ENCODE measurements around the gene DDX19B. TPM values are rescaled to one million over a fixed set of nuclear protein-coding genes. Genes with fewer than 3 reads are reported as not detected.

The DDX19B gene
- total RNA-seq, 3 donors from 2014 or later (not counting 1 experiment from before 2014, with no cell fraction given): 39.9 to 52.6 (median 48.8) TPM

- H3K27me3 Mint-ChIP-seq (ENCODE audit: low read depth in 2 of 2): no peaks in the 10 kb centered on the region
- H3K9me3 ChIP-seq (ENCODE audit: control insufficient read depth, insufficient read depth, low read length): no peaks in the 10 kb centered on the region
- H3K4me1 ChIP-seq (ENCODE audit: control insufficient read depth, insufficient read depth, low read length): peaks cover 19% of the 10 kb centered on the region
- ATAC-seq: no peak
- TF ChIP-seq, protein P1, sequence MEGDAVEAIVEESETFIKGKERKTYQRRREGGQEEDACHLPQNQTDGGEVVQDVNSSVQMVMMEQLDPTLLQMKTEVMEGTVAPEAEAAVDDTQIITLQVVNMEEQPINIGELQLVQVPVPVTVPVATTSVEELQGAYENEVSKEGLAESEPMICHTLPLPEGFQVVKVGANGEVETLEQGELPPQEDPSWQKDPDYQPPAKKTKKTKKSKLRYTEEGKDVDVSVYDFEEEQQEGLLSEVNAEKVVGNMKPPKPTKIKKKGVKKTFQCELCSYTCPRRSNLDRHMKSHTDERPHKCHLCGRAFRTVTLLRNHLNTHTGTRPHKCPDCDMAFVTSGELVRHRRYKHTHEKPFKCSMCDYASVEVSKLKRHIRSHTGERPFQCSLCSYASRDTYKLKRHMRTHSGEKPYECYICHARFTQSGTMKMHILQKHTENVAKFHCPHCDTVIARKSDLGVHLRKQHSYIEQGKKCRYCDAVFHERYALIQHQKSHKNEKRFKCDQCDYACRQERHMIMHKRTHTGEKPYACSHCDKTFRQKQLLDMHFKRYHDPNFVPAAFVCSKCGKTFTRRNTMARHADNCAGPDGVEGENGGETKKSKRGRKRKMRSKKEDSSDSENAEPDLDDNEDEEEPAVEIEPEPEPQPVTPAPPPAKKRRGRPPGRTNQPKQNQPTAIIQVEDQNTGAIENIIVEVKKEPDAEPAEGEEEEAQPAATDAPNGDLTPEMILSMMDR (IDR thresholded peaks at IDR 0.05): no peak
- DNase-seq: no peak
- H3K27ac Mint-ChIP-seq: peak overlapping the region; percentile 95 to 98
- no peaks in the 10 kb centered on the region for H3K27me3 ChIP-seq (ENCODE audit: control insufficient read depth, insufficient read depth, low read length)
- peak overlapping the region; percentile 98 for H3K27ac ChIP-seq (ENCODE audit: low read length)
- intact Hi-C loops (cut with micrococcal nuclease): loop anchor here (1.0 to 2.0 kb wide), 4 partner anchors 47 to 178 kb away; partner anchors contain the start of genes AARS1 and DDX19B
- H3K4me1 Mint-ChIP-seq: peaks cover 16 to 19% of the 10 kb centered on the region in 2 donors
- peak overlapping the region; percentile 84 for H3K4me3 ChIP-seq (ENCODE audit: low read length)
- WGBS (ENCODE audit: insufficient coverage): 92% methylated on average over 10 of the region's 10 CpGs
- no peaks in the 10 kb centered on the region for H3K9me3 Mint-ChIP-seq
- no peaks in the 10 kb centered on the region for H3K36me3 Mint-ChIP-seq
- H3K36me3 ChIP-seq (ENCODE audit: control insufficient read depth, insufficient read depth, low read length): peaks cover 8% of the 10 kb centered on the region
- peak overlapping the region; percentile 94 for H3K4me3 Mint-ChIP-seq
Measured at GRCh38 chr16:70345840-70346239, 46.9 kb downstream of the DDX19B start.

DNA sequence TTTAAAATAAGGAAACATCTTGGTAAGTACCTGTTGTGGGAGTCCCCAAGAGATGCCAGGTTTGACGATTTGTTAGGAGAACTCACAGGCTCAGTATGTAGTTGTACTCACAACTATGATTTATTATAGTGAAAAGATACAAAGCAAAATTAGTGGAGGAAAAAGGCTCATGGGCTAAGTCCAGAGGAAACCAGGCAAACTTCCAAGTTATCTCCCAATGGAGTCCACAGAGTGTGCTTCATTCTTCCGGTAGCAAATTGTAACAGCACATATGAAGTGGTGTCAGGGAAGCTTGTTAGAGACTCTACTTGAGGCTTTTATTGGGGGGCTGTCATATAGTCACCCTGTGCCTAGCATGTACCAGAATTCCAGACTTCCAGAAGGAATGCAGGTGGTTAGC, 50.0 kb downstream of the DDX19B start:
- TF ChIP-seq, protein P1 (IDR thresholded peaks at IDR 0.05): no peak

GRCh38 chr16:70349783-70350182, 50.8 kb downstream of the DDX19B start:
- Mint-ChIP-seq H3K36me3 (no peaks in the 10 kb centered on the region), H3K27me3 (ENCODE audit: low read depth in 2 of 2) (no peaks in the 10 kb centered on the region), H3K4me3 (no peak overlapping the region), H3K4me1 (peaks cover 16 to 19% of the 10 kb centered on the region in 2 donors), H3K27ac (peak overlapping the region; percentile 67 to 73), H3K9me3 (no peaks in the 10 kb centered on the region)
- Histone ChIP-seq H3K9me3 (ENCODE audit: control insufficient read depth, insufficient read depth, low read length) (no peaks in the 10 kb centered on the region), H3K4me3 (ENCODE audit: low read length) (no peak overlapping the region), H3K4me1 (ENCODE audit: control insufficient read depth, insufficient read depth, low read length) (peaks cover 19% of the 10 kb centered on the region), H3K27ac (ENCODE audit: low read length) (no peak overlapping the region), H3K27me3 (ENCODE audit: control insufficient read depth, insufficient read depth, low read length) (no peaks in the 10 kb centered on the region), H3K36me3 (ENCODE audit: control insufficient read depth, insufficient read depth, low read length) (peaks cover 19% of the 10 kb centered on the region)
- WGBS (ENCODE audit: insufficient coverage): 89% methylated on average over 2 of the region's 2 CpGs
- DNase-seq: no peak
- intact Hi-C loops (cut with micrococcal nuclease): no loop called here
- TF ChIP-seq, protein P1 (IDR thresholded peaks at IDR 0.05): no peak
- no peak for ATAC-seq

More for the DNA sequence above, 50.0 kb downstream of the DDX19B start:
- peaks cover 16 to 19% of the 10 kb centered on the region in 2 donors for H3K4me1 Mint-ChIP-seq
- Histone ChIP-seq H3K36me3 (ENCODE audit: control insufficient read depth, insufficient read depth, low read length) (peaks cover 19% of the 10 kb centered on the region), H3K4me3 (ENCODE audit: low read length) (no peak overlapping the region), H3K4me1 (ENCODE audit: control insufficient read depth, insufficient read depth, low read length) (peaks cover 19% of the 10 kb centered on the region), H3K27me3 (ENCODE audit: control insufficient read depth, insufficient read depth, low read length) (no peaks in the 10 kb centered on the region), H3K9me3 (ENCODE audit: control insufficient read depth, insufficient read depth, low read length) (no peaks in the 10 kb centered on the region), H3K27ac (ENCODE audit: low read length) (no peak overlapping the region)
- no peaks in the 10 kb centered on the region for H3K36me3 Mint-ChIP-seq
- ATAC-seq (no peak), DNase-seq (no peak)
- H3K27ac Mint-ChIP-seq: peak overlapping the region; percentile 67 to 73
- H3K9me3 Mint-ChIP-seq: no peaks in the 10 kb centered on the region
- intact Hi-C loops (cut with micrococcal nuclease): no loop called here
- H3K4me3 Mint-ChIP-seq: no peak overlapping the region
- WGBS (ENCODE audit: insufficient coverage): 94% methylated on average over 2 of the region's 2 CpGs
- H3K27me3 Mint-ChIP-seq (ENCODE audit: low read depth in 2 of 2): no peaks in the 10 kb centered on the region

DNA sequence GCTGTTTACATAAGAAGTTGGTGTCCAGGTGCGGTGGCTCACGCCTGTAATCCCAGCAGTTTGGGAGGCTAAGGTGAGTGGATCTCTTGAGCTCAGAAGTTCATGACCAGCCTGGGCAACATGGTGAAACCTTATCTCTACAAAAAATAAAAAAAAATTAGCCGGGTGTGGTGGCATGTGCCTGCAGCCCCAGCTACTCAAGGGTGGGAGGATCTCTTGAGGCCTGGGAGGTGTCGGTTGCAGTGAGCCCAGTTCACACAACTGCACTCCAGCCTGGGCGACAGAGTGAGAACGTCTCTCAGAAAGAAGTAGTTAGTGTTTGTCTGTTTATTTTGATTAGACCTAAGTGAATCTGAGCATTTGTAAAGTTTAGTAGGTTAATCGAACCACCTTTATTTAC, 60.6 kb downstream of the DDX19B start:
- intact Hi-C loops (cut with micrococcal nuclease): no loop called here
- Histone ChIP-seq H3K9me3 (ENCODE audit: control insufficient read depth, insufficient read depth, low read length) (no peaks in the 10 kb centered on the region), H3K36me3 (ENCODE audit: control insufficient read depth, insufficient read depth, low read length) (peaks cover 79% of the 10 kb centered on the region), H3K27me3 (ENCODE audit: control insufficient read depth, insufficient read depth, low read length) (no peaks in the 10 kb centered on the region), H3K27ac (ENCODE audit: low read length) (no peak overlapping the region), H3K4me1 (ENCODE audit: control insufficient read depth, insufficient read depth, low read length) (no peaks in the 10 kb centered on the region), H3K4me3 (ENCODE audit: low read length) (no peak overlapping the region)
- H3K4me1 Mint-ChIP-seq: no peaks in the 10 kb centered on the region
- 96% methylated on average over 6 of the region's 7 CpGs for WGBS (ENCODE audit: insufficient coverage)
- H3K27me3 Mint-ChIP-seq (ENCODE audit: low read depth in 2 of 2): no peaks in the 10 kb centered on the region
- ATAC-seq (no peak), DNase-seq (no peak)
- H3K9me3 Mint-ChIP-seq: no peaks in the 10 kb centered on the region
- H3K27ac Mint-ChIP-seq: no peak overlapping the region
- H3K36me3 Mint-ChIP-seq: peaks cover 7% of the 10 kb centered on the region
- TF ChIP-seq, protein P1 (IDR thresholded peaks at IDR 0.05): no peak
- H3K4me3 Mint-ChIP-seq: no peak overlapping the region

Measured in natural killer cell (primary cell).